Measurements from ENCODE around the gene VPS52.

- TF ChIP-seq FOXA1 (IDR thresholded peaks at IDR 0.05): no peak
- TF ChIP-seq BHLHE40 (IDR thresholded peaks at IDR 0.05; ENCODE audit: borderline replicate concordance): no peak
- no peak for TF ChIP-seq ELF4 (IDR thresholded peaks at IDR 0.05)
- no peak for TF ChIP-seq FOXK2 (IDR thresholded peaks at IDR 0.05)
- no peak for TF ChIP-seq ARNT (IDR thresholded peaks at IDR 0.05)
- no peak for TF ChIP-seq CTBP1 (IDR thresholded peaks at IDR 0.05; ENCODE audit: borderline replicate concordance)
- TF ChIP-seq SP1 (IDR thresholded peaks at IDR 0.05): no peak
- TF ChIP-seq FOXM1 (IDR thresholded peaks at IDR 0.05; ENCODE audit: borderline replicate concordance): no peak
- TF ChIP-seq SUZ12 (IDR thresholded peaks at IDR 0.05): no peak
- TF ChIP-seq NFRKB (IDR thresholded peaks at IDR 0.05): no peak
- TF ChIP-seq ZNF384 (IDR thresholded peaks at IDR 0.05): no peak
These were observed 58.9 kb downstream of the VPS52 start for GRCh38 chr6:33212857-33213165.
